GM21825 (cell line): ENCODE data around the gene TMEM253.

Source experiments
- ATAC-seq: cut with Tn5 transposase; IDR thresholded peaks from one replicate; pipeline ENCODE4 v1.9.1; 2021; ENCODE audit warnings: mild to moderate bottlenecking, moderate library complexity; ENCODE audit not compliant: unreplicated experiment

TMEM253 gene

GRCh38 chr14:21103710-21104447 is 3.0 kb downstream of the TMEM253 start:
- ATAC-seq: peak; percentile 91

DNA sequence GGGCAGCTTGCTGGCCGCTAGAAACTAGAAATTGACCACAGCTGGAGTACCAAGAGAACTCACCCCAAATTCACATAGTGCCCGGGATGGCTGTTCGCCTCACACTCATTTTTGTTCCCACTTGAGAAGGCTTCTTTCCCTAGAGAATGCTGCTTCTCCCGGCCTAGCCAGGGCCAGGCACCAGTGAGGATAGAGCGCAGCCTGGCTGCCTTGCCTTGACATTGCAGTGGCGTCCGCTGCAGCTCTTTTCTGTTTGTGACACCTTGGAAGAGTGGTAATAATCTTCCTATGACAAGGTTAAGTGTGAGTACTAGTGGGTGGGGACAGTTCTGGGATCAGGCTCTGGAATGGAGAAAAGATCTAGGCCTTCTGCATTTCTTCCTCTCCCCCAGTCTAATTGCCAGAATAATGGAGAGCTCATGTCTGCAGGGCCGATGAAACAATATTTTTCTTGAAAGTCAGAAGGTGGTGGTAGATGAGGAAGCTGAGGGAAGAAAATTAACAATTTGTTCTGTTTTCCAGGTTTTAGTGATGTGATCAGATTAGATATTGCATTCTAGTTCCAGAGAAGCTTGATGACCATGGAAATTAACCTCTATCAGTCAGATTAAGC is 3.7 kb downstream of the TMEM253 start:
- ATAC-seq: peak; percentile 41

DNA sequence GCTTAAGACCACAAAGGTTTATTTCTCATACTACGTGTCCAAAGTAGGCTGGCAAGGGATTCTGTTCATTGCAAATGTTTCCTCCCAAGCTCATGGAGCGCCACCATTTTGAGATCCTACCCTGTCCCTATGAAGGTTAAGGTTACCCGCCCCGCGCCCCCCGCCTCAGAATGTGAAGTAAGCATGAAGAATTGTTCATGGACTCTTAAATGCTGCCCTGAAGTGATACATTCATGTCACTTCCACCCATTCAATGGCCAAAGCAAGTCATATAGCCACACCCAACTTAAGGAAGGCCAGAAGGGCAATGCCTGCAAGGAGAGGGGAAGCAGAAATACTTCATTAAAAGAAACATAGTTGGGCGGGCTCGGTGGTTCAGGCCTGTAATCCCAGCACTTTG is 4.2 kb downstream of the TMEM253 start:
- ATAC-seq: no peak

GRCh38 chr14:21106176-21106497 is 5.3 kb downstream of the TMEM253 start:
- no peak for ATAC-seq

DNA sequence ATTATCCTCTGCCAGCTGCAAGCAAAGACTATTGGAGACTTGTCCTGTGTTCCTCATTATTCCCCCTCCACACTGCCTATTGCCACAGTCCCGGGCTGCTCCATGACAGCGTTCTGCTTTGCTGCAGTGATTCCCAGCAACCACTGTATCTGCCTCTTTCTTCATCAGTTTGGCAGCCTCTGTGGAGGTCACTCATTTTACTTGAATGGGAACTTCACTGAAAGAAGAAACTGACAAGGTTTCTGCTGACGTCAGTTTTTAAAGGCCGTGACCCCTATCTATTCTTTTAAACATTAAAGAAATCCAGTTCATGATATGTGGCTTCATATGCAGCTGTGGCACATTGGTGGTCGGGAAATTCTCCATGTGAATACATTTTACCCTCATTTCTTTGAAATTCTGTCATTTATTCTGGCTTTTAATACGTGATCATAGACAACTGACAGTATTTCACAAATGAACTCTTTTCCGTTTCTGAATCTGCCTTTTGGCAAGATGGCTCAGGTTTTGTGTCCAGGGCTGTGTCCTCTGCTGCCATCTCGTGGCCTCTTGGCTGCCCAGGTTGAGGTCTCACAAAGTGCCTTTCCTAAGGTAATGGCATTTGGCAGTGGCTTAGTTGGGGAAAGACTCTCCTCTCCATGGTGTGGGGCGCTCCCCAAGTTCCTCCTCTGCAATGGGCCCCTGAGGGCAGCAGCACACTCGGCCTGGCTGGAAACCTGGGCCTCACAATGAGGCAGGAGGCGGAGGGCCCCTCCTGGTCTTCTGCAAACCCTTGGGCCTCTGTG is 5.8 kb downstream of the TMEM253 start:
- ATAC-seq: peak; percentile 16

- ATAC-seq: no peak
Observed at GRCh38 chr14:21107283-21107800, 6.5 kb downstream of the TMEM253 start.

- ATAC-seq: no peak
Observed at GRCh38 chr14:21108791-21109190, 7.9 kb downstream of the TMEM253 start.

- ATAC-seq: no peak
Observed at GRCh38 chr14:21109377-21110138, 8.7 kb downstream of the TMEM253 start.

DNA sequence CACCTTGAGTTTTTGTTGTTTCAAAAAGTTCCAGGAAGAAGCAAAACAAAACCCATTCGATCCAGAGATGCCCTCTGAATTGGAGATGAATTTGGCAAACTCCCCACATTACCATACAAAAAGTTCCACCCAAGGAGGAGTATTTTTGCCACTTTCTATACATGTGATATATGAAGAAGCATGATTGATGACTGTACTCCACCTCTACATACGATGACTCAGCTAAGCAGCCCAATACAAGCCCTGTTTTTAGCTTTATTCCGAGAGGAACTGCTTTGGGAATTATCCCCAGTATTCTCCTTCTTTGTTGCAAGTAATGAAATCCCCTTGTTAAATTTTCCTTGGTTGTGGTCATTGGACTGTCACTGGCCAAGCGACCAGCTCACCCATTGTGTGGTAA is 11.4 kb downstream of the TMEM253 start:
- ATAC-seq: no peak

DNA sequence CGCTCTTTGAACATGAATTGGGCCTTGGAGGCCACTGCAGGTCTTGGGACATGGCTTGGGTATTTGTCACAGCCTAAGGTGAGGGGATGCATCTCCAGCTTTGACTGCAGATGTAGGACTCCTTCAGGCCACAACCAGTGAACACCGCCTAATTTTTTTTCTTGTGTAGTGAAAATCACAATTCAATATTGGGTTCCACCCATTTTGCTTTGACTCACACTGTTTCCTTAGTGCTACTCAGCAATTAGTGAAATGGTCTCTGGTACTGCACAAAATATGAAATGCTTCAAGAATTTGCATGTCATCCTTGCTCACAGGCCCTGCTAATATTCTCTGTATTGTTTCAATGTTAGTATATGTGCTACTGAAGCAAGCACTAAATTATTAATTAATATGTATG is 12.5 kb downstream of the TMEM253 start:
- ATAC-seq: no peak

- no peak for ATAC-seq
Observed at GRCh38 chr14:21118933-21119332, 18.1 kb downstream of the TMEM253 start.

GRCh38 chr14:21120686-21121085 is 19.8 kb downstream of the TMEM253 start:
- ATAC-seq: no peak

DNA sequence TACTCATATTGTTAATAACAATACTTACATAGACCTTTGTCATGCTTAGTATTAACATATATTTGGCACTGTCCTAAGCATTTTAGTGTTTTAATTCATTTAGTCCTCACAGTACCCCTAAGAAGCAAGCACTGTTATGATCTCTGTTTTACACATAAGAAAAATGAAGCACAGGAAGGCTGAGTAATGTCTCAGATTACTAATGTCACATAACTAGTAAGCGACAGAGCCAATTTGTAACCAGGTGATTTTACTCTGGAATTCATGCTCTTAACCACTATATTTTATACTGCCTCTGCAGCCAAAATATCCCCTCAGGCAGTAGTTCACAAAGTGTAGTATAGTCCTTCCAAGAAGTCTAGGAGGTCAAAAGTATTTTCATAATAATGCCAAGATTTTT is 20.3 kb downstream of the TMEM253 start:
- no peak for ATAC-seq

DNA sequence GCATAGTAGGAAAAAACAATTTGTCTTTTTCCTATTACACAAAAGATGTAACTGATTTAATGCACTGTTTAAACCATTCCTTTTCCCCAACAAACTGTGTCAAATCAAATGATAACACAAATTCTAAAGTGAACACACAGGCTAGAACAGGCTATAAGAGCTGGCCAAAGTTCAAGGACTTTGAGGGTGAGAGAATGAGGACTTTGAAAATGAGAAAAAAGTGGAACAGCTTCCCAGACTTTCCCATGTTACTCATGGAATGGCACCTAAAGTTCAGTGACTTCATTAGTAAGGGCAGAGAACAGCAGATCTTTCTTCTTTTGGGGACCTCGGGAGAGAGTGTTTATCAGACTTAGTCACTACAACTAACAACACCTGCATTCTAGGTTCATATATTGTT is 22.6 kb downstream of the TMEM253 start:
- ATAC-seq: no peak

DNA sequence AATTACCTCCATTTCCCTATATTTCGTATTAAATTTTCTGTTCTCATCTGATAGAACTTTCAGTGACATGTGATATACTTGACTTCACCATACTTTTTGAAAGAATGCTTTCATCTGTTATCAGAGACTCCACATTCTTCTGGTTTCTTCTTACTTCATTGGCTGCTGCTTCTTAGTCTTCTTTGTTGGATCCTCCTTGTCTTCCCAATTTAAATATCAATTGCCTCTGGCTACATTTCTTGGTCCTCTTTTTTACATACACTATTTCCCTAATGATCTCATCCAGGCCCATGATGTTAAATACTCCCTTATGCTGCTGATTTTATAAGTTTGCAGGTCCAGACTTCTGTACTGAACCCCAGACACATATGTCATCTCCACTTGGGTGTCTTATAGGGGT is 33.0 kb downstream of the TMEM253 start:
- ATAC-seq: no peak

DNA sequence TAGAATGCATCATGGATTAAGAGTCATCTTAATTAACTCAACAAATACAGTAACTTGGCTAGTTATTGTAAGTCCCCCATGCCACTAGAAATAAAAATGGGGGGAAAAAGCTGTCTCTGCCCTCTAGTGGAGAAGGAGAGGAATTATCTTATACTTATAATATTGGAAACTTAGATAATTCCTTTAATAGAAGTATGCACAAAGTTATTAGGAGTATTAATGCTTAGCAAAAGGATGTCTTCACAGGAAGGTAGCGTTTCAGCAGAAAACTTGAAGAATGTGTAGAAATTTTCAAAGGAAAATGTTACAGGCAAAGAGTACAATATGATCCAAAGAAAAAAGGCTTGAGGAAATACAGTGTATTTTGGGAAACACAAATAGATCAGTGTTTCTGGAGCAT is 35.2 kb downstream of the TMEM253 start:
- no peak for ATAC-seq

GRCh38 chr14:21142357-21142756 is 41.5 kb downstream of the TMEM253 start:
- ATAC-seq: no peak

DNA sequence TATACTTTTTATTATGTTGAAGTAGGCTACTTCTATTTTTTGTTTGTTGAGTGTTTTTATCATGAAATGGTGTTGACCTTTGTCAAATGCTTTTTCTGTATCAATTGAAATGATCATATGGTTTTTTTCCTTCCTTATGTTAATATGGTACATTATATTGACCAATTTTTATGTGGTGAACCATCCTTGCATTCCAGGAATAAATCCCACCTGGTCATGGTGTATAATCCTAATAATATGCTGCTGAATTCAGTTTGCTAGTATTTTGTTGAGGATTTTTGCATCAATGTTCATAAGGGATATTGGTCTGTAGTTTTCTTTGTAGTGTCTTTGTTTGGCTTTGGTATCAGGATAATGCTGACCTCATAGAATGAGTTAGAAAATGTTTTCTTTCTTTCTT is 44.6 kb downstream of the TMEM253 start:
- ATAC-seq: no peak

- ATAC-seq: no peak
Observed at GRCh38 chr14:21149641-21150367, 48.9 kb downstream of the TMEM253 start.
